Renal cortex interstitium (tissue), 3 donors: ENCODE results near the gene NBL1. TPM values are rescaled to one million over a fixed set of nuclear protein-coding genes. Genes with fewer than 3 reads are reported as not detected.

ENCODE experiments used
- polyA plus RNA-seq, 3 donors: library from polyadenylated mRNA; unstranded; fragments of 120-200 nt; gene quantifications; one replicate each; pipeline ENCODE4 v1.2.1, GENCODE V29; 2013; ENCODE audit not compliant: insufficient read length in 3 of 3

Gene NBL1
- polyA plus RNA-seq, 3 donors = 18.2 to 28.9 (median 28.4) TPM

Other genes with a start within 250 kb of the NBL1 start
- gene CAPZB, start 158.8 kb upstream of the NBL1 start, polyA plus RNA-seq = 100 to 1,000 TPM; 229 to 280 (median 234) TPM
- 1 to 10 TPM; 1.3 to 2.4 (median 2.0) TPM for gene HTR6, start 20.6 kb downstream of the NBL1 start, polyA plus RNA-seq
- gene TMCO4, start 155.6 kb downstream of the NBL1 start, polyA plus RNA-seq = 10 to 100 TPM; 13.9 to 20.7 (median 18.0) TPM
- under 1 TPM in 2 of 3 donors, not detected in 1; 0.27 to 0.32 TPM for gene RNF186, start 171.0 kb downstream of the NBL1 start, polyA plus RNA-seq
- 10 to 100 TPM; 14.0 to 24.7 (median 16.5) TPM for gene OTUD3, start 238.1 kb downstream of the NBL1 start, polyA plus RNA-seq